Psoas muscle (tissue), 8 donors: ENCODE measurements around the gene LANCL2. TPM values are rescaled to one million over a fixed set of nuclear protein-coding genes. Genes with fewer than 3 reads are reported as not detected.

Experiments
- ATAC-seq, 4 donors: fragments of 200-7000 bp; cut with Tn5 transposase; one replicate each; pipeline ENCODE4 v1.9.1; 2020; ENCODE audit warnings: moderate library complexity in 3 of 4, mild to moderate bottlenecking in 2 of 4
- DNase-seq, 2 donors: peaks; one replicate each; pipeline ENCODE4 v3.0.0-alpha.2; 2020
- H3K27ac ChIP-seq: fragments of 200-600 bp; one replicate; pipeline ENCODE4 v1.8.0; 2022
- H3K27me3 ChIP-seq, 3 donors: fragments of 200-600 bp in 1 of 3; one replicate each; pipeline versions ENCODE4 v1.6.1 to v1.8.0; 2013 to 2022; ENCODE audit warnings: low read length in 2 of 3, mild to moderate bottlenecking in 2 of 3, moderate library complexity in 1 of 3; ENCODE audit not compliant: insufficient read depth in 3 of 3
- H3K36me3 ChIP-seq, 2 donors: fragments of 200-600 bp in 1 of 2; one replicate each; pipeline versions ENCODE4 v1.6.1 to v1.8.0; 2013 to 2022; ENCODE audit warnings: low read depth in 1 of 2, mild to moderate bottlenecking in 1 of 2, moderate library complexity in 1 of 2; ENCODE audit not compliant: insufficient read depth in 1 of 2
- H3K4me1 ChIP-seq: fragments of 200-600 bp; one replicate; pipeline ENCODE4 v1.8.0; 2022
- H3K4me3 ChIP-seq: fragments of 200-600 bp; one replicate; pipeline ENCODE4 v1.8.0; 2022; ENCODE audit warnings: mild to moderate bottlenecking
- H3K9me3 ChIP-seq: fragments of 200-600 bp; one replicate; pipeline ENCODE4 v1.8.0; 2022
- WGBS, 3 donors: extraction: QIAGEN DNeasy Blood & Tissue Kit; methylation state at CpG; one replicate each; pipeline versions ENCODE4 v1.1.6 to v1.1.7; 2013; 5-methylcytosine and 5-hydroxymethylcytosine counted together
- intact Hi-C, 2 donors: fragments of 100-400 bp; cut with DNase I; formaldehyde crosslinking; loops; one replicate each; pipeline versions ENCODE4 v1.11.0 to v1.14.2; 2022
- polyA plus RNA-seq, 3 donors: library from polyadenylated mRNA; stranded (reverse); fragments of 200-250 nt; gene quantifications; one replicate each; pipeline ENCODE4 v1.2.3, GENCODE V29; 2013
- total RNA-seq, 4 donors: library from RNA; stranded (reverse); fragmentation: NEBNext Ultra II Directional in 2 of 4; extraction: Animal tissue kit (Norgen Biotek cat#: 25700) in 2 of 4; gene quantifications; one replicate each; pipeline versions ENCODE4 v1.2.1 to v1.2.4, GENCODE V29; 2021 to 2023
- TF ChIP-seq, protein P1 (sequence below): fragments of 200-600 bp; IDR thresholded peaks from one replicate; pipeline ENCODE4 v1.8.0; 2022; ENCODE audit warnings: antibody characterized with exemption
- donor health status: healthy with polysubstance abuse.
- donor health status: DM: no; HTN: no; CAD: no; lungs with moderate emphysema.
- donor health status: Bipolar disorder and iron deficiency.
- donor health status: healthy.
- donor health status: DM: yes; HTN: yes; CAD: no.
- donor health status: DM: no; HTN: no; CAD: no.
- donor health status: DM: no; HTN: no; CAD: no.
- donor health status: DM: yes; HTN: yes; CAD: no.

LANCL2 gene
- total and polyA plus RNA-seq, 7 donors, result 5.4 to 16.9 (median 9.6) TPM

DNA sequence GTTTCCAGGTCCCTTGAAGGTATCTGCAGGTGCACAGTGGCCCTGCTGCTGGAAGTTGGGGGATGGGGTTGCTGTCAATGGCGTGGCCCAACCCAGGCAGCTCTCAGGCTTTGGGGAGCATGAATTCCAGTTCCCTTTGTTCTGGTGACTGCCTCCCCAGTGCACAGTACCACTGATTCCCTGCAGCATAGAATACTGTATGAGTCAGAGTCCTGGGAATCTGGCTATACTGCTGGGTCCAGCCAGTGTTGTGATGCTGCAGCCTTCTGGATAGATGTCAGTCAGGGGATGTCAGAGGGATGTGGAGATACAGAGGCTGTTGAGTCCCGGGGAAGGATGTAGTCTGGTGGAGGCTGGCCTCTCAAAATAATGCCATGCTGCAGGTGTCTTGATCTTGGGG lies 99.3 kb downstream of the LANCL2 start:
- 96 to 99% (median 98%) methylated on average over 2 of the region's 2 CpGs for WGBS, 3 donors

DNA sequence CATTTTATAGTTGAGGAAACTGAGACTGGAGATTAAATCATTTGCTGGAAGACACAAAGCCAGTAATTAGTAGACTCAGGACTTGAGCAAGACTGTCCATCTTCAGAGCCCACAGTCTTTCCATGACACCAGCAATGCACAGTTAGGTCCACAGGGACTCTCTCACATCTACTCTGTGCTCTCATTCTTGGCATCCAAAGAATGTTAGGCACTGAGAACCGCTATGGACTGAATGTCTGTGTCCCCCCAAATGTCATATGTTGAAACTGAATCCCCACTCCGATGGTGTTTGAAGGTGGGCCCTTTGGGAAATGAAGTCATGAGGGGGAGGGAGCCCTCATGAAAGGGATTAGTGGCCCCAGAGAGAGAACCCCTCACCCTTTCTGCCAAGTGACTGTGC lies 100.6 kb downstream of the LANCL2 start:
- no peak overlapping the region for H3K27ac ChIP-seq
- H3K27me3 ChIP-seq, result no peaks in the 10 kb centered on the region
- TF ChIP-seq, protein P1, sequence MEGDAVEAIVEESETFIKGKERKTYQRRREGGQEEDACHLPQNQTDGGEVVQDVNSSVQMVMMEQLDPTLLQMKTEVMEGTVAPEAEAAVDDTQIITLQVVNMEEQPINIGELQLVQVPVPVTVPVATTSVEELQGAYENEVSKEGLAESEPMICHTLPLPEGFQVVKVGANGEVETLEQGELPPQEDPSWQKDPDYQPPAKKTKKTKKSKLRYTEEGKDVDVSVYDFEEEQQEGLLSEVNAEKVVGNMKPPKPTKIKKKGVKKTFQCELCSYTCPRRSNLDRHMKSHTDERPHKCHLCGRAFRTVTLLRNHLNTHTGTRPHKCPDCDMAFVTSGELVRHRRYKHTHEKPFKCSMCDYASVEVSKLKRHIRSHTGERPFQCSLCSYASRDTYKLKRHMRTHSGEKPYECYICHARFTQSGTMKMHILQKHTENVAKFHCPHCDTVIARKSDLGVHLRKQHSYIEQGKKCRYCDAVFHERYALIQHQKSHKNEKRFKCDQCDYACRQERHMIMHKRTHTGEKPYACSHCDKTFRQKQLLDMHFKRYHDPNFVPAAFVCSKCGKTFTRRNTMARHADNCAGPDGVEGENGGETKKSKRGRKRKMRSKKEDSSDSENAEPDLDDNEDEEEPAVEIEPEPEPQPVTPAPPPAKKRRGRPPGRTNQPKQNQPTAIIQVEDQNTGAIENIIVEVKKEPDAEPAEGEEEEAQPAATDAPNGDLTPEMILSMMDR, result no peak
- intact Hi-C loops, result no loop called here
- H3K4me1 ChIP-seq, result no peaks in the 10 kb centered on the region
- WGBS, 3 donors, result 53 to 55% (median 54%) methylated on average over 2 of the region's 2 CpGs
- DNase-seq, result no peak
- no peak overlapping the region for H3K4me3 ChIP-seq
- peaks cover 2 to 21% of the 10 kb centered on the region in 2 donors for H3K36me3 ChIP-seq
- no peak for ATAC-seq
- H3K9me3 ChIP-seq, result no peaks in the 10 kb centered on the region

More for the DNA sequence above, 99.3 kb downstream of the LANCL2 start:
- intact Hi-C loops, result no loop called here
- TF ChIP-seq, protein P1, result no peak
- Histone ChIP-seq H3K4me1 (no peaks in the 10 kb centered on the region), H3K36me3 (peaks cover 2 to 21% of the 10 kb centered on the region in 2 donors), H3K9me3 (no peaks in the 10 kb centered on the region), H3K27ac (no peak overlapping the region), H3K27me3 (no peaks in the 10 kb centered on the region), H3K4me3 (no peak overlapping the region)
- DNase-seq (no peak), ATAC-seq (no peak)

DNA sequence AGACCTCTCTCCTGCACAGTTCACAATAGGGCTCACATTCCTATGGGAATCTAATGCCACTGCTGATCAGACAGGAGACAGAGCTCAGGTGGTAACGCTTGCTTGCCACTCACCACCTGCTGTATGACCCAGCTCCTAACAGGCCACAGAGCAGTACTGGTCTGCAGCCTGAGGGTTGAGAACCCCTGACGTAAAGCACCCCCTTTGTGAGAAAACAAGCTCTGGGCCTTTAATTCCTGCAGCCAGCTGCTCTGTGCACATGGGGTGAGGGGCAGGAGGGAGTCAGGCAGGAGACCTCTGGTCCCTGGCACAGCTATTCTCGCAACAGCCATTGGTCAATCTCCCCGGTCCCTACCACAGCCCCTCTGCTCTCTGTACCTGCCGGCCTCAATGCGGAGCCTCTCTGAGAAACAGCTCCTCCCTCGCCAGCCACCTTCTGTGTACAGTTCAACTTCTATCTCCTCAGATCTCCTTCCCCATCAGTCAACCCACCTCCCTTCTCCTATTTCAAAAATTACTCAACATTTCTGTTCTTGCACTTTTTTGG lies 102.0 kb downstream of the LANCL2 start:
- no peak overlapping the region for H3K27ac ChIP-seq
- TF ChIP-seq, protein P1, result no peak
- peaks cover 2 to 21% of the 10 kb centered on the region in 2 donors for H3K36me3 ChIP-seq
- intact Hi-C loops, result no loop called here
- 94 to 99% (median 97%) methylated on average over 7 of the region's 7 CpGs for WGBS, 3 donors
- no peak overlapping the region for H3K4me3 ChIP-seq
- no peaks in the 10 kb centered on the region for H3K27me3 ChIP-seq
- no peaks in the 10 kb centered on the region for H3K4me1 ChIP-seq
- no peaks in the 10 kb centered on the region for H3K9me3 ChIP-seq
- no peak for DNase-seq
- ATAC-seq, result no peak

DNA sequence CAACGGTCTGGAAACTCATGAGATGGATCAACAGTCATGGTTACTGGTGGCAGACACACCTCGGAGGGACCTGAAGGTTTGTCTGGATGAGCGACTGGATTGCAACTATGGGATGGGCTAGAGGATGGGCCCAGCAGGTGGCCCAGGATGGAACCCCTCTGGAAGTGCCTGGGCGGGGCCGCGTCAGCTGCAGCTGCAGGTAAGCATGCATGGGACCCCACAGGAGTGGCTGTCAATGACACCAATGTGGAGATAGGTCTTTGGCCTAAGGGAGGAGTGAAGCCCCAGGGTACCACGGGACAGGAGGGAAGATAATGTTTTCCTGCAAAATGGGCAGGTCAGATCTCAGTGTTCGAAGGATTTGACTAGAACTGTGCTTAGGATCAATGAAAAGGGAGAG lies 103.4 kb downstream of the LANCL2 start:
- Histone ChIP-seq H3K36me3 (peaks cover 2 to 28% of the 10 kb centered on the region in 2 donors), H3K27ac (no peak overlapping the region), H3K4me1 (no peaks in the 10 kb centered on the region), H3K27me3 (no peaks in the 10 kb centered on the region), H3K9me3 (no peaks in the 10 kb centered on the region), H3K4me3 (no peak overlapping the region)
- 96 to 98% (median 97%) methylated on average over 8 of the region's 8 CpGs for WGBS, 3 donors
- intact Hi-C loops, result no loop called here
- TF ChIP-seq, protein P1, result no peak
- DNase-seq (no peak), ATAC-seq (no peak)

DNA sequence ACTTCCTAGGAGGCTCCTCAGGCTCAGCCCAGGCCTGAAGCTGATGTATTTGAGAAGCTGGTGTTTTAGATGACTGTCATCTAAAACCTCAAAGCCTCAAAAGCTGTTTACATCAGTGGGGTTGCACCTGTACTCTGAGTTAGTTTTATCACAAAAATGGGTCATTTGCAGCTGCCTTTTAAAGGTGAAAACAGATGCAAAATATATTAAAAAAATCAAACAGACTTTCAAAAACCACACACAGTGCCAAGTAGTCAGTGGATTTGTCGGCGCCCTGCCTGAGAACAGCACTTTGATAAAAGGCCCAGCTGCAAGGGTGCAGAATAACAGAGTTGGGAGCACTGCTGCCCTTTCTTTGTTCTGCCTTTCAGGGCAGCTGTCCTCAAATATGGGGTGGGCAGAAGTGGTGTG lies 104.1 kb downstream of the LANCL2 start:
- H3K27ac ChIP-seq, result no peak overlapping the region
- intact Hi-C loops, result no loop called here
- ATAC-seq, result no peak
- H3K27me3 ChIP-seq, result no peaks in the 10 kb centered on the region
- TF ChIP-seq, protein P1, result no peak
- peaks cover 2 to 23% of the 10 kb centered on the region in 2 donors for H3K36me3 ChIP-seq
- H3K4me1 ChIP-seq, result no peaks in the 10 kb centered on the region
- WGBS, 3 donors, result 36 to 59% (median 43%) methylated on average over 2 of the region's 2 CpGs
- H3K9me3 ChIP-seq, result no peaks in the 10 kb centered on the region
- no peak overlapping the region for H3K4me3 ChIP-seq
- no peak for DNase-seq
